CD4-positive, alpha-beta memory T cell (primary cell): ENCODE data around the gene PEAK3. TPM values are rescaled to one million over a fixed set of nuclear protein-coding genes. Genes with fewer than 3 reads are reported as not detected.

Experiments
- CTCF ChIA-PET: fragments of 350-600 bp; sonication (Branson Sonifier 250); formaldehyde crosslinking; loops from one replicate; lab custom pipeline; 2021; ENCODE audit warnings: inconsistent platforms; ENCODE audit not compliant: partially characterized antibody; lab: Charles Lee
- POLR2A ChIA-PET: fragments of 350-600 bp; sonication (Branson Sonifier 250); formaldehyde crosslinking; loops from one replicate; lab custom pipeline; 2021; ENCODE audit not compliant: partially characterized antibody; lab: Charles Lee
- DNase-seq, 5 donors: peaks; one replicate each; pipeline versions ENCODE4 v3.0.0 to v3.0.0-alpha.2; 2020 to 2022; ENCODE audit warnings: mixed read lengths in 1 of 5
- H3K27ac ChIP-seq: one replicate; pipeline ENCODE4 v1.7.0; 2013; ENCODE audit warnings: low read depth, low read length
- H3K27me3 ChIP-seq: 2 replicates; pipeline ENCODE4 v1.7.0; 2013; ENCODE audit warnings: mild to moderate bottlenecking, low read length, moderate library complexity; ENCODE audit not compliant: insufficient read depth
- H3K36me3 ChIP-seq: 2 replicates; pipeline ENCODE4 v1.7.0; 2013; ENCODE audit warnings: mild to moderate bottlenecking, low read length, moderate library complexity; ENCODE audit not compliant: insufficient read depth
- H3K4me1 ChIP-seq: 2 replicates; pipeline ENCODE4 v1.7.0; 2013; ENCODE audit warnings: mild to moderate bottlenecking, low read length, moderate library complexity; ENCODE audit not compliant: insufficient read depth
- H3K4me3 ChIP-seq, 2 donors: one replicate each; pipeline ENCODE4 v1.7.0; 2013; ENCODE audit warnings: low read length in 2 of 2, mild to moderate bottlenecking in 1 of 2
- H3K9me3 ChIP-seq, 2 donors: one replicate each; pipeline ENCODE4 v1.7.0; 2013; ENCODE audit warnings: low read length in 2 of 2, control low read depth in 1 of 2; ENCODE audit not compliant: control insufficient read depth in 1 of 2
- H3K27ac Mint-ChIP-seq, 7 donors: one replicate each; pipeline ENCODE4 v1.8.0; 2020 to 2021; ENCODE audit warnings: mixed read lengths in 7 of 7, mild to moderate bottlenecking in 6 of 7, inconsistent platforms in 3 of 7, moderate library complexity in 3 of 7
- H3K27me3 Mint-ChIP-seq, 2 donors: one replicate each; pipeline ENCODE4 v1.8.0; 2020 to 2021; ENCODE audit warnings: mixed read lengths in 2 of 2
- H3K36me3 Mint-ChIP-seq, 2 donors: one replicate each; pipeline ENCODE4 v1.8.0; 2020 to 2021; ENCODE audit warnings: mixed read lengths in 2 of 2, inconsistent platforms in 1 of 2, mild to moderate bottlenecking in 1 of 2
- H3K4me1 Mint-ChIP-seq, 4 donors: one replicate each; pipeline ENCODE4 v1.8.0; 2020 to 2021; ENCODE audit warnings: mixed read lengths in 4 of 4, mild to moderate bottlenecking in 1 of 4
- H3K4me3 Mint-ChIP-seq, 8 donors: one replicate each; pipeline ENCODE4 v1.8.0; 2020 to 2021; ENCODE audit warnings: mixed read lengths in 8 of 8, mild to moderate bottlenecking in 7 of 8, moderate library complexity in 6 of 8, inconsistent platforms in 3 of 8
- H3K9me3 Mint-ChIP-seq, 8 donors: one replicate each; pipeline ENCODE4 v1.8.0; 2020 to 2021; ENCODE audit warnings: mixed read lengths in 8 of 8, mild to moderate bottlenecking in 5 of 8, inconsistent platforms in 3 of 8, moderate library complexity in 1 of 8
- intact Hi-C: fragments of 100-400 bp; cut with micrococcal nuclease; formaldehyde crosslinking; loops from one replicate; pipeline ENCODE4 v1.15.1; 2023
- polyA plus RNA-seq, 2 donors: library from polyadenylated mRNA; unstranded; fragments of 300-500 nt; fragmentation: Illumina TruSeq; gene quantifications; one replicate each; pipeline ENCODE4 v1.2.3, GENCODE V29; 2021
- total RNA-seq, 2 experiments: library from RNA; stranded (reverse); gene quantifications; one replicate each; pipeline ENCODE4 v1.2.3, GENCODE V29; 2021

PEAK3 gene
- total and polyA plus RNA-seq, 4 experiments from 2014 or later, result 0.07 to 0.11 (median 0.07) TPM; not detected in 1

GRCh38 chr19:2327773-2328400 is 45.9 kb upstream of the PEAK3 start:
- Mint-ChIP-seq H3K27me3 (no peaks in the 10 kb centered on the region), H3K36me3 (peaks cover 10 to 30% of the 10 kb centered on the region in 2 donors), H3K4me3 (peak overlapping the region; percentile 99 to 100 (median 100)), H3K4me1 (peaks cover 22 to 61% (median 47%) of the 10 kb centered on the region in 4 donors), H3K27ac (peak overlapping the region; percentile 97 to 100 (median 99)), H3K9me3 (peaks cover 0 to 2% (median 0%) of the 10 kb centered on the region in 8 donors)
- Histone ChIP-seq H3K36me3 (peaks cover 6% of the 10 kb centered on the region), H3K27ac (peak overlapping the region; percentile 76), H3K27me3 (no peaks in the 10 kb centered on the region), H3K4me3 (peak overlapping the region; percentile 82 to 88), H3K9me3 (no peaks in the 10 kb centered on the region), H3K4me1 (peaks cover 49% of the 10 kb centered on the region)
- ChIA-PET POLR2A (interaction anchor here (0.7 to 1.9 kb wide), 13 partner anchors 26 to 112 kb away, joined by 3 to 10 read pairs (median 4); partner anchors contain the start of gene TIMM13), CTCF (interaction anchor here (1.0 kb wide), 1 partner anchor 11 kb away, joined by 3 read pairs; no protein-coding TSS in a partner anchor)
- DNase-seq, result peak; percentile 52 to 85 (median 69)
- intact Hi-C loops, result loop anchor here (1.0 to 5.0 kb wide), 4 partner anchors 36 to 99 kb away; partner anchors contain the start of genes PLEKHJ1, SF3A2 and TIMM13

- Histone ChIP-seq H3K36me3 (peaks cover 6% of the 10 kb centered on the region), H3K9me3 (no peaks in the 10 kb centered on the region), H3K27me3 (no peaks in the 10 kb centered on the region), H3K4me1 (peaks cover 42% of the 10 kb centered on the region), H3K4me3 (no peak overlapping the region), H3K27ac (peak overlapping the region; percentile 76)
- intact Hi-C loops, result loop anchor here (5.0 kb wide), 2 partner anchors 35 to 55 kb away; no protein-coding TSS in a partner anchor
- H3K4me1 Mint-ChIP-seq, result peaks cover 20 to 56% (median 43%) of the 10 kb centered on the region in 4 donors
- POLR2A ChIA-PET, result interaction anchor here (0.9 to 1.9 kb wide), 5 partner anchors 36 to 111 kb away, joined by 3 to 10 read pairs (median 3); partner anchors contain the start of gene TIMM13
- peak overlapping the region; percentile 54 to 100 (median 100) for H3K4me3 Mint-ChIP-seq
- DNase-seq, result peak in 1 of 5 donors; percentile 24
- H3K27me3 Mint-ChIP-seq, result no peaks in the 10 kb centered on the region
- peaks cover 10 to 35% of the 10 kb centered on the region in 2 donors for H3K36me3 Mint-ChIP-seq
- CTCF ChIA-PET, result no interaction called here
- H3K9me3 Mint-ChIP-seq, result peaks cover 0 to 2% (median 0%) of the 10 kb centered on the region in 8 donors
- H3K27ac Mint-ChIP-seq, result peak overlapping the region; percentile 74 to 100 (median 99)
Measured at GRCh38 chr19:2326699-2327360, 44.9 kb upstream of the PEAK3 start.

GRCh38 chr19:2325281-2326046 is 43.5 kb upstream of the PEAK3 start:
- DNase-seq, result peak in 1 of 5 donors; percentile 33
- H3K4me1 Mint-ChIP-seq, result peaks cover 20 to 45% (median 37%) of the 10 kb centered on the region in 4 donors
- Histone ChIP-seq H3K9me3 (no peaks in the 10 kb centered on the region), H3K36me3 (peaks cover 6% of the 10 kb centered on the region), H3K4me1 (peaks cover 37% of the 10 kb centered on the region), H3K4me3 (no peak overlapping the region), H3K27ac (no peak overlapping the region), H3K27me3 (no peaks in the 10 kb centered on the region)
- peaks cover 10 to 36% of the 10 kb centered on the region in 2 donors for H3K36me3 Mint-ChIP-seq
- intact Hi-C loops, result loop anchor here (5.0 kb wide), 2 partner anchors 33 to 53 kb away; no protein-coding TSS in a partner anchor
- H3K9me3 Mint-ChIP-seq, result peaks cover 0 to 2% (median 0%) of the 10 kb centered on the region in 8 donors
- CTCF ChIA-PET, result no interaction called here
- peak overlapping the region in 3 of 8 donors; percentile 3 to 74 (median 23) for H3K4me3 Mint-ChIP-seq
- H3K27me3 Mint-ChIP-seq, result no peaks in the 10 kb centered on the region
- POLR2A ChIA-PET, result interaction anchor here (0.6 to 1.4 kb wide), 2 partner anchors 90 to 102 kb away, joined by 3 to 4 read pairs; partner anchors contain the start of gene PLEKHJ1
- H3K27ac Mint-ChIP-seq, result peak overlapping the region in 5 of 7 donors; percentile 66 to 98 (median 77)

GRCh38 chr19:2324220-2324948 is 42.4 kb upstream of the PEAK3 start:
- Mint-ChIP-seq H3K9me3 (peaks cover 0 to 2% (median 0%) of the 10 kb centered on the region in 8 donors), H3K4me3 (no peak overlapping the region), H3K36me3 (peaks cover 10 to 33% of the 10 kb centered on the region in 2 donors), H3K27ac (peak overlapping the region in 1 of 7 donors; percentile 69), H3K4me1 (peaks cover 15 to 35% (median 28%) of the 10 kb centered on the region in 4 donors), H3K27me3 (no peaks in the 10 kb centered on the region)
- peak in 1 of 5 donors; percentile 13 for DNase-seq
- no peaks in the 10 kb centered on the region for H3K9me3 ChIP-seq
- peaks cover 27% of the 10 kb centered on the region for H3K4me1 ChIP-seq
- H3K36me3 ChIP-seq, result peaks cover 6% of the 10 kb centered on the region
- H3K27ac ChIP-seq, result no peak overlapping the region
- CTCF ChIA-PET, result no interaction called here
- H3K27me3 ChIP-seq, result no peaks in the 10 kb centered on the region
- POLR2A ChIA-PET, result interaction anchor here (1.4 kb wide), 1 partner anchor 104 kb away, joined by 3 read pairs; no protein-coding TSS in a partner anchor
- intact Hi-C loops, result no loop called here
- no peak overlapping the region for H3K4me3 ChIP-seq

GRCh38 chr19:2323707-2324106 is 41.7 kb upstream of the PEAK3 start:
- Mint-ChIP-seq H3K36me3 (peaks cover 10 to 33% of the 10 kb centered on the region in 2 donors), H3K9me3 (peaks cover 0 to 2% (median 0%) of the 10 kb centered on the region in 8 donors), H3K4me3 (no peak overlapping the region), H3K27ac (no peak overlapping the region), H3K27me3 (no peaks in the 10 kb centered on the region), H3K4me1 (peaks cover 12 to 30% (median 24%) of the 10 kb centered on the region in 4 donors)
- ChIA-PET POLR2A (no interaction called here), CTCF (no interaction called here)
- H3K9me3 ChIP-seq, result no peaks in the 10 kb centered on the region
- intact Hi-C loops, result no loop called here
- no peak overlapping the region for H3K4me3 ChIP-seq
- peaks cover 6% of the 10 kb centered on the region for H3K36me3 ChIP-seq
- H3K27me3 ChIP-seq, result no peaks in the 10 kb centered on the region
- peak in 1 of 5 donors; percentile 30 for DNase-seq
- peaks cover 22% of the 10 kb centered on the region for H3K4me1 ChIP-seq
- H3K27ac ChIP-seq, result no peak overlapping the region

GRCh38 chr19:2321565-2322283 is 39.7 kb upstream of the PEAK3 start:
- ChIA-PET POLR2A (interaction anchor here (1.2 kb wide), 1 partner anchor 11 kb away, joined by 3 read pairs; no protein-coding TSS in a partner anchor), CTCF (no interaction called here)
- H3K4me3 Mint-ChIP-seq, result no peak overlapping the region
- H3K27ac Mint-ChIP-seq, result no peak overlapping the region
- Histone ChIP-seq H3K4me3 (no peak overlapping the region), H3K27ac (no peak overlapping the region), H3K27me3 (no peaks in the 10 kb centered on the region), H3K4me1 (peaks cover 10% of the 10 kb centered on the region), H3K36me3 (peaks cover 6% of the 10 kb centered on the region), H3K9me3 (no peaks in the 10 kb centered on the region)
- intact Hi-C loops, result no loop called here
- peak in 1 of 5 donors; percentile 26 for DNase-seq
- H3K36me3 Mint-ChIP-seq, result peaks cover 6 to 23% of the 10 kb centered on the region in 2 donors
- peaks cover 5 to 12% (median 8%) of the 10 kb centered on the region in 4 donors for H3K4me1 Mint-ChIP-seq
- H3K9me3 Mint-ChIP-seq, result peaks cover 0 to 2% (median 0%) of the 10 kb centered on the region in 8 donors
- no peaks in the 10 kb centered on the region for H3K27me3 Mint-ChIP-seq
